HG02870 (cell line): Measurements from ENCODE around the gene MRTO4.
A peak's percentile ranks its signal among the peaks of the same experiment; 100 is the strongest.
"Not testable (repeated sequence)": the region's sequence is repeated elsewhere in the genome, so short reads cannot be mapped to it uniquely, and the experiment has no call there.

Experiments
- ATAC-seq: cut with Tn5 transposase; IDR thresholded peaks from one replicate; pipeline ENCODE4 v1.9.1; 2021; ENCODE audit warnings: mild to moderate bottlenecking, moderate library complexity; ENCODE audit not compliant: unreplicated experiment

The MRTO4 gene

GRCh38 chr1:19251305-19252196 is at the start of gene MRTO4, which contains the start of gene EMC1:
MRTO4 (plus strand) TSS chr1:19251805; CDS start chr1:19251836, 31 bp downstream.
EMC1 (minus strand) TSS chr1:19251524; CDS start chr1:19251509, 15 bp downstream.
- peak; percentile 74 for ATAC-seq

GRCh38 chr1:19202396-19202795 is 49.2 kb upstream of the MRTO4 start:
- no peak for ATAC-seq

GRCh38 chr1:19203440-19203839 is 48.2 kb upstream of the MRTO4 start:
- no peak for ATAC-seq

GRCh38 chr1:19204446-19205266 is 46.9 kb upstream of the MRTO4 start:
- ATAC-seq: no peak

- no peak for ATAC-seq
Observed at GRCh38 chr1:19205403-19205802, 46.2 kb upstream of the MRTO4 start.

GRCh38 chr1:19205845-19206244 is 45.8 kb upstream of the MRTO4 start:
- no peak for ATAC-seq

- no peak for ATAC-seq
Observed at GRCh38 chr1:19206947-19207346, 44.7 kb upstream of the MRTO4 start.

GRCh38 chr1:19208710-19209438 is 42.7 kb upstream of the MRTO4 start:
- ATAC-seq: no peak

- ATAC-seq: peak; percentile 44
Observed at GRCh38 chr1:19209439-19209989, 42.1 kb upstream of the MRTO4 start.

GRCh38 chr1:19209990-19210771 is 41.4 kb upstream of the MRTO4 start, which contains the start of gene UBR4:
UBR4 (minus strand) TSS chr1:19210266; CDS start chr1:19210248, 18 bp downstream.
- ATAC-seq: peak; percentile 80

GRCh38 chr1:19210772-19211549 is 40.6 kb upstream of the MRTO4 start:
- ATAC-seq: no peak

GRCh38 chr1:19212167-19212566 is 39.4 kb upstream of the MRTO4 start:
- no peak for ATAC-seq

- no peak for ATAC-seq
Observed at GRCh38 chr1:19213580-19213979, 38.0 kb upstream of the MRTO4 start.

GRCh38 chr1:19216585-19216984 is 35.0 kb upstream of the MRTO4 start:
- not testable (repeated sequence) for ATAC-seq

GRCh38 chr1:19219451-19219850 is 32.2 kb upstream of the MRTO4 start:
- no peak for ATAC-seq

GRCh38 chr1:19220080-19220846 is 31.3 kb upstream of the MRTO4 start:
- ATAC-seq: no peak

GRCh38 chr1:19220991-19221390 is 30.6 kb upstream of the MRTO4 start:
- no peak for ATAC-seq

- no peak for ATAC-seq
Observed at GRCh38 chr1:19222573-19222972, 29.0 kb upstream of the MRTO4 start.
